Neural progenitor cell (in vitro differentiated cells): ENCODE results near the gene ZNF462.

Experiments
- EZH2 ChIP-seq: fragments of 200-600 bp; sonication (generic); IDR thresholded peaks from 2 replicates; pipeline ENCODE4 v1.6.1; 2017; ENCODE audit warnings: antibody characterized with exemption, mild to moderate bottlenecking, moderate library complexity
- TF ChIP-seq, protein P1 (sequence below): fragments of 200-600 bp; sonication (generic); IDR thresholded peaks from 2 replicates; pipeline ENCODE4 v1.5.1; 2017; ENCODE audit warnings: antibody characterized with exemption, mild to moderate bottlenecking

DNA sequence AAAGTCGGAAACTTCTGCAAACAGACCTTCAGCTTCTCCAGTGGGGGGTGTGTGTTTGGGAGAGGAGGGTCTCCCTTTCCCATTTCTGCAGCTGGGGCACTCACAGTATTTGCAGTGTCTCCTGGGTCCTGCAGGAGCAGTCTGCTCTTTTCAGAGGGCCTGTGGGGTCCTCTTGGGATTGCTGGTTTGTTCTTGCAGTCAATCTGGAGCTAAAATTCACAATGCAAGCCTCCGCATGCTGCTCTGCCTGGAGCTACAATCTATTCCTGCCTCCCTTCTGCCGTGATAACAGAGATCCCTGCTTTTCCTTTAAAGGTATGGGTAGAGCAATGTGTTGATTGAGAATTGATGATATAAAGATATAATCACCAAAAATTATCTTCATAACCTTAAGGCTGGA, 43.2 kb downstream of the ZNF462 start:
- TF ChIP-seq, protein P1, sequence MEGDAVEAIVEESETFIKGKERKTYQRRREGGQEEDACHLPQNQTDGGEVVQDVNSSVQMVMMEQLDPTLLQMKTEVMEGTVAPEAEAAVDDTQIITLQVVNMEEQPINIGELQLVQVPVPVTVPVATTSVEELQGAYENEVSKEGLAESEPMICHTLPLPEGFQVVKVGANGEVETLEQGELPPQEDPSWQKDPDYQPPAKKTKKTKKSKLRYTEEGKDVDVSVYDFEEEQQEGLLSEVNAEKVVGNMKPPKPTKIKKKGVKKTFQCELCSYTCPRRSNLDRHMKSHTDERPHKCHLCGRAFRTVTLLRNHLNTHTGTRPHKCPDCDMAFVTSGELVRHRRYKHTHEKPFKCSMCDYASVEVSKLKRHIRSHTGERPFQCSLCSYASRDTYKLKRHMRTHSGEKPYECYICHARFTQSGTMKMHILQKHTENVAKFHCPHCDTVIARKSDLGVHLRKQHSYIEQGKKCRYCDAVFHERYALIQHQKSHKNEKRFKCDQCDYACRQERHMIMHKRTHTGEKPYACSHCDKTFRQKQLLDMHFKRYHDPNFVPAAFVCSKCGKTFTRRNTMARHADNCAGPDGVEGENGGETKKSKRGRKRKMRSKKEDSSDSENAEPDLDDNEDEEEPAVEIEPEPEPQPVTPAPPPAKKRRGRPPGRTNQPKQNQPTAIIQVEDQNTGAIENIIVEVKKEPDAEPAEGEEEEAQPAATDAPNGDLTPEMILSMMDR, result no peak
- TF ChIP-seq EZH2, result no peak
